NCI-H1105 (cell line): ENCODE data around the gene RPS6KL1.
"Not testable (repeated sequence)": the region's sequence is repeated elsewhere in the genome, so short reads cannot be mapped to it uniquely, and the experiment has no call there.

Experiments used
- DNase-seq: peaks from one replicate; lab custom pipeline; 2025; lab: John Stamatoyannopoulos, UW

Gene RPS6KL1

GRCh38 chr14:74934476-74935359 is 11.7 kb upstream of the RPS6KL1 start:
- no peak for DNase-seq

- DNase-seq = no peak
These were observed 11.0 kb upstream of the RPS6KL1 start for GRCh38 chr14:74934041-74934440.

- DNase-seq = not testable (repeated sequence)
These were observed 9.9 kb upstream of the RPS6KL1 start for GRCh38 chr14:74932936-74933335.

- no peak for DNase-seq
These were observed 9.4 kb upstream of the RPS6KL1 start for GRCh38 chr14:74932401-74932901.

- DNase-seq = not testable (repeated sequence)
These were observed 8.7 kb upstream of the RPS6KL1 start for GRCh38 chr14:74931744-74932143.

GRCh38 chr14:74929242-74929641 is 6.2 kb upstream of the RPS6KL1 start:
- DNase-seq = no peak

GRCh38 chr14:74927225-74927624 is 4.2 kb upstream of the RPS6KL1 start:
- no peak for DNase-seq

- no peak for DNase-seq
These were observed 1.0 kb upstream of the RPS6KL1 start for GRCh38 chr14:74924061-74924460.

GRCh38 chr14:74921987-74922751 is 891 bp downstream of the RPS6KL1 start:
- DNase-seq = no peak

- no peak for DNase-seq
These were observed 1.9 kb downstream of the RPS6KL1 start for GRCh38 chr14:74921053-74921620.

GRCh38 chr14:74920281-74920680 is 2.8 kb downstream of the RPS6KL1 start:
- DNase-seq = no peak

- no peak for DNase-seq
These were observed 3.5 kb downstream of the RPS6KL1 start for GRCh38 chr14:74919421-74920165.

GRCh38 chr14:74918380-74918779 is 4.7 kb downstream of the RPS6KL1 start:
- no peak for DNase-seq

- DNase-seq = no peak
These were observed 5.4 kb downstream of the RPS6KL1 start for GRCh38 chr14:74917646-74918081.

GRCh38 chr14:74917178-74917543 is 5.9 kb downstream of the RPS6KL1 start:
- no peak for DNase-seq

- no peak for DNase-seq
These were observed 7.2 kb downstream of the RPS6KL1 start for GRCh38 chr14:74915826-74916225.

GRCh38 chr14:74915426-74915825 is 7.6 kb downstream of the RPS6KL1 start:
- DNase-seq = no peak

GRCh38 chr14:74913986-74914573 is 9.0 kb downstream of the RPS6KL1 start:
- no peak for DNase-seq

- no peak for DNase-seq
These were observed 9.6 kb downstream of the RPS6KL1 start for GRCh38 chr14:74913393-74913910.

GRCh38 chr14:74912801-74913200 is 10.3 kb downstream of the RPS6KL1 start:
- no peak for DNase-seq

GRCh38 chr14:74912111-74912510 is 10.9 kb downstream of the RPS6KL1 start:
- no peak for DNase-seq
